Fibroblast of pulmonary artery (primary cell): ENCODE measurements around the gene ALDH7A1.
A peak's percentile ranks its signal among the peaks of the same experiment; 100 is the strongest.

Source experiments
- DNase-seq: peaks from one replicate; pipeline ENCODE4 v3.0.0-alpha.2; 2010; ENCODE audit warnings: low read depth
- H3K4me3 ChIP-seq: replicated peaks from 2 replicates; pipeline ENCODE4 v1.5.1; 2011; ENCODE audit warnings: low read depth, mild to moderate bottlenecking, control low read depth, low read length, moderate library complexity
- TF ChIP-seq, protein P1 (sequence below): IDR thresholded peaks from 2 replicates; pipeline ENCODE4 v1.5.1; 2011; ENCODE audit warnings: mild to moderate bottlenecking, control low read depth, low read length, inconsistent platforms; ENCODE audit errors: missing control alignments

ALDH7A1 gene

GRCh38 chr5:126499853-126500342 is 95.1 kb downstream of the ALDH7A1 start:
- no peak overlapping the region for H3K4me3 ChIP-seq
- peak; percentile 39 for DNase-seq
- TF ChIP-seq, protein P1, sequence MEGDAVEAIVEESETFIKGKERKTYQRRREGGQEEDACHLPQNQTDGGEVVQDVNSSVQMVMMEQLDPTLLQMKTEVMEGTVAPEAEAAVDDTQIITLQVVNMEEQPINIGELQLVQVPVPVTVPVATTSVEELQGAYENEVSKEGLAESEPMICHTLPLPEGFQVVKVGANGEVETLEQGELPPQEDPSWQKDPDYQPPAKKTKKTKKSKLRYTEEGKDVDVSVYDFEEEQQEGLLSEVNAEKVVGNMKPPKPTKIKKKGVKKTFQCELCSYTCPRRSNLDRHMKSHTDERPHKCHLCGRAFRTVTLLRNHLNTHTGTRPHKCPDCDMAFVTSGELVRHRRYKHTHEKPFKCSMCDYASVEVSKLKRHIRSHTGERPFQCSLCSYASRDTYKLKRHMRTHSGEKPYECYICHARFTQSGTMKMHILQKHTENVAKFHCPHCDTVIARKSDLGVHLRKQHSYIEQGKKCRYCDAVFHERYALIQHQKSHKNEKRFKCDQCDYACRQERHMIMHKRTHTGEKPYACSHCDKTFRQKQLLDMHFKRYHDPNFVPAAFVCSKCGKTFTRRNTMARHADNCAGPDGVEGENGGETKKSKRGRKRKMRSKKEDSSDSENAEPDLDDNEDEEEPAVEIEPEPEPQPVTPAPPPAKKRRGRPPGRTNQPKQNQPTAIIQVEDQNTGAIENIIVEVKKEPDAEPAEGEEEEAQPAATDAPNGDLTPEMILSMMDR: peak; percentile 60

DNA sequence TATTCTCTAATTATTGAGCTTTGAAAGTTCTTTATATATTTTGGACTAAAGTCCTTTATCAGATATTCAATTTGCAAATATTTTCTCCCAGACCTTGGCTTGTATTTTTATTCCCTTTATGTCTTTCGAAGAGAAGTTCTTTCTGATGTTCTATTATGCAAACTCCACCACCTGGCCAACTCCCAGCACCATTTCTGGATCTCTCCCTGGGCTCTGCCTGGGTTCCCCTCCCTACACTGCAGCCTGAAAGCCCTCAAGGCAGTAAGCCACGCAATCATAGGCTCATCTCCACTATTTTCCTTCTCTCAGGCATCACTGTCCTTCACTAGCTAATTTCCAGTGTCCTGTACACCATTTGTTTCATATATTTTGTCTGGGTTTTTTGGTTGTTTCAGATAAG is 95.7 kb downstream of the ALDH7A1 start:
- TF ChIP-seq, protein P1: no peak
- no peak overlapping the region for H3K4me3 ChIP-seq
- no peak for DNase-seq

DNA sequence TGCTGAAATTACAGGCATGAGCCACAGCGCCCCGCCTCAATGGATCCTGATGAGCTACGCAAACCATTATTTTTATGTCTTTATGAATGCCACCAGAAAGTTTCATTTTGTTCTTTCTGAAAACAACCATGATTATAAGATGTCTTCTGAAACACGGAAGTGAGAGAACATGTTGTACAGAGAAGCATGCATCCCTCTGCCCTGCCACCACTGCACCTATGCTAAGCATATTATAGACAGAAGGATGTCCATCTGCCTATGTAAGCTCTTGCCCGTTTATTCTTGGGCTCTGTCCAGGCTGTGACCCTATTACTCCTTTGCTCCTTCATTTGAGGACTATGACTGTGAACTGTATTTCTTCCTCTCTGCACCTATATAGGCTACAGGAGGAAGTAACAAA is 97.5 kb downstream of the ALDH7A1 start:
- TF ChIP-seq, protein P1: no peak
- no peak for DNase-seq
- H3K4me3 ChIP-seq: no peak overlapping the region

DNA sequence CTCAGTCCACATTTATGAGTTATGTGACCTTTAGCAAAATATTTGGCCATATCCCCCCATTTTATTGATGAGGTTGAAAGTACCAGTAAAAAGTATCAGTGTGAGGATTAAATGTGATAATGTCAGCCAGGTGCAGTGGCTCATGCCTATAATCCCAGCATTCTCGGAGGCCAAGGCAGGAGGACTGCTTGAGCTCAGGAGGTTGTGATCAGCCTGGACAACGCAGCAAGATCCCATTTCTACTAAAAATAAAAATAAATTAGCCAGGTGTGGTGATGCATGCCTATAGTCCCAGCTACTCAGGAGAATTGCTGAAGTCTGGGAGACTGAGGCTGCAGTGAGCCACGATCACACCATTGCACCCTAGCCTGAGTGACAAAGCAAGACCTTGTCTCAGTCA is 100.6 kb downstream of the ALDH7A1 start:
- DNase-seq: no peak
- TF ChIP-seq, protein P1: no peak

DNA sequence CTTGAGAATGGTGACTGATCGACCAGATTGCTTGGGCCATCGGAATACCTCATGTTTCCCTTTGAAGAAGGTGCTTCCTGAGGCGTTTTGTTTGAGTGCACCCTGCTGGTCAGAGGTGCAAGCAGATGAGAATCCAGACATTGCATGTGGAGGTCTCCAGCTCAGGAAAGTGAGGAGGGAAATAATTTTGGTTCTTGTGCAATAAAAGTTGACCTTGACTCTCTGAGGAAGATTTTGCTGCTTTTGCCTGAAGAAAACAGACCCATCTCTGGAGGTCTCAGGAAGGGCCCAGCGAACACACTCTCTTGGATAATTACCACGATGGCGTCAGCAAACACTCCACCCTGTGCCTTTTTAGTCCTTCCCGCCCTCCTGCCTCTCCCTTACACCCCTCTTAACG is 102.1 kb downstream of the ALDH7A1 start:
- DNase-seq: peak; percentile 44
- H3K4me3 ChIP-seq: no peak overlapping the region
- TF ChIP-seq, protein P1: peak; percentile 47

More for the DNA sequence above, 100.6 kb downstream of the ALDH7A1 start:
- H3K4me3 ChIP-seq: no peak overlapping the region

DNA sequence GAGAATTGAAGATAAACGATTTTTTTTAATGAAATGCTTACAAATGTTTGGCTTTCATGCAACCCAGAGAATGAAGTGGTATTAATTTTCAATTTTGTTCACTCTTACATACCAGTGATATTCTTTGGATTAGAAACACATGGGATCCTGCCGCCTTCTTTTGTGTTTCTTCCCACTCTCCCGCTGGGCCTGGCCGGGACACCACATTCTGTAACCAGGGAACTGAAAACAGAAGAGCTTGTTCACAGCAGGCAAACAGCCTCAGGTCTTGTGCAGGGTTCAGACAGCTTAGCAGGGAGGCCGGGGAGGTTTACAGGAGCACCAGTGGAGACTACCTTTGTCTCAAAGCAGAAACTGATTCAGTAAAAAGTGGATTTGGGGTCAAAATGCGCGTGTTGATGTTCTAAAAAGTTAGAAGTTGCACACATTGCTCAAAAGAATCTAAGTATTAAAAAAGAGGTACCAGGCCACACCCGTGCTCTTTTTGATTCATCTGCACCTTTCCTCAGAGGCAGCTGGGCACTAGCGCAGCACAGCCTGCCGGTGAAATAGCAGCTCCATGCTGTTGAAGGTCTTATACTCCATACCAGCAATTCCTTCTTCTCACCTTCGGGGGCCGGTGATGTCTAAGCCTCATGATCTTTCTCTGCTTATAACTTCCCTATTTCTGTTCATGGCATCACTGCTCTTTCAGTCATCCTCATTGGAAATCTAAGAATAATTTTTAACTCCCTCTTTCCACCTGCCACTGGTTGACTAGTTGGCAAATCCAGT is 104.7 kb downstream of the ALDH7A1 start:
- DNase-seq: no peak
- no peak overlapping the region for H3K4me3 ChIP-seq
- TF ChIP-seq, protein P1: no peak

DNA sequence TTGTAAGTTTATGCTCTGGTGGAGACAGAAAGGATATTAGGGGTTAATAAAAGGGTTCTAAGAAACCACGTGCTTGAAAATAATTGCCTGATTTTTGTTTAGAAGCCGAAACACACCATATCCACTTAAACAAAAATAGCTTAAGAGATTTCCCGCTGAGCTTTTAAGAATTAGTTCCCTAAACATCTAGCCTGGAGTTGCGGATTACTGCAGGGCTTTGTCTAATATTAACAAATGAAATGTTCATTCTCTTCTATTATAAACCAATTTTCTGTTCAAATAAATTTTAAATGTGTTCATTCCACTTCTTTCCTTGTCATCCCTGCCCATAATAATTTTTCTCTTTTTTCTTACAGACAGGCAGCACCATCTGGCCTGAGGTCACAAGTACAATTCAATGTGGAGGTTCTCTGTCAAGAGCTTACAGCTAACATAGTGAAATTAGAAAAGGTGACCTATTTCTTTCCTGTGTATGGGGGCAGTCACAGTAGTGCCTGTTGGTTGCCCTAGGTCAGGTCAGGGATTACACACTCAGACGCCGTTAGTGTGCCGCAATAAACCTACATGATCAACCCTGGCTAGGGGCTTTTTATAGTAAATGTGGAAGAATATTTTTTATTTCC is 106.5 kb downstream of the ALDH7A1 start:
- H3K4me3 ChIP-seq: no peak overlapping the region
- no peak for DNase-seq
- TF ChIP-seq, protein P1: no peak
